GM12801 (cell line): ENCODE measurements around the gene CD248.

ENCODE experiments used
- CTCF ChIP-seq: IDR thresholded peaks from one replicate; pipeline ENCODE4 v1.5.1; 2011; ENCODE audit warnings: control low read depth; ENCODE audit not compliant: insufficient read length; ENCODE audit errors: extremely low read depth

CD248 gene

GRCh38 chr11:66293352-66293751 is 23.5 kb downstream of the CD248 start:
- no peak for TF ChIP-seq CTCF

GRCh38 chr11:66292543-66293332 is 24.1 kb downstream of the CD248 start:
- no peak for TF ChIP-seq CTCF

DNA sequence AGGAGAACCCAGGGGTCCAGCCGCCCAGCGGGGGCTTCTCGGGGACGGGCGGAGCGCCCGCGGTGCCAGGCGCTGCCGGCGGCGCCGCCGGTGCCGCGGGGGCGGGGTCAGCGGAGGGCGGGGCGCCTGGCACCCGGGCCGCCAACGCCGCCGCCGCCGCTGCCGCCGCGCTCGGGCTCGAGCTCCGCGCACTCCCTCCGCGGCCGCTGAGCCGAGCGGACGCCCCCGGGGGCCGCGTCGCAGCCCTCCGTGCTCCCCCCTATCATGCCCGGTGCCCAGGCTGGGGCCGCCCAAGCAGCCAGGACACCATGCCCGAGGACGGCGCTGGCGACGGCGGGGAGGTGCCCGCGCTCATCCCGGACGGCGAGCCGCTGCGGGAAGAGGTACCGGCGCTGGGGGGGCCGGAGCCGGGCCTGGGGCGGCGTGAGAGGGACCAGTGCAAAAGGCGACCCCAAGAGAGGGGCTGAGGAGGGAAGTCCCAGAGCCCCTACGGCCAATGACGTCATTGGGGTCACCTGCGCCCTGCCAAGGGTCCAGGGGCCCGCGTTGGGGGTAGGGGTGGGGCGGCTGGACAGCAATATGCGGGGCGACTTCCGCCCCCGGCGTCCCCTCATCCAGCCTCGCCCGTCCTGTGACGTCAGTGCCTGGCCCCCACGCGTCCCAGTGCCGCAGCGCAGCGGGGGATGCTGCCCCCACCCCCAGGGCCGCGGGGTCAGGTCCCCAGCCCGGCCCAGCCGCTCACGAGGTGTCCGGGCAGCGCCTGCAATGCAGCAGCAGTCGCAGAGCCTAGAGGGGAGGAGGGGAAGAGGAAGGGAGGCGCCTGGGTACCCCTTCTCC is 24.9 kb downstream of the CD248 start, which contains the start of gene TMEM151A:
TMEM151A (plus strand) TSS at position 189 of the 837 bp plus-strand sequence; CDS start at position 309, 120 bp downstream.
- TF ChIP-seq CTCF, result no peak

DNA sequence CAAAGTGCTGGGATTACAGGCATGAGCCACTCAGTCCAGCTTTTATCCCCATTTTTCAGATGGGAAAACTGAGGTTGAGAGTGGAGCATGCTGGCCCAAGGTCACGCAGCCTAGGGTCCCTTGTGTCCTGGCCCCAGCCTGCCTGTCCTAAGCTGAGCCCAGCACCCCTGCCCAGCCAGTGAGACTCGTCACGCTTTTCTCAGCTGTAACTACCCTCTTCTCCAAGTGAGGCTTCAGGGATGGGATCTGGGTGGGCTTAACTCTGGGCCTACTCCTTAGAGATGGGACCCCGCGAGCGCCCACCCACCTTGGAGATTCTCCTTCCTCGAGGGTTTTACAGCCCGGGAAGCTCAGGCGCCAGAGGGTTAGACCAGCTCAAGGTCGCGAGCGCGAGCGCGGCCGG is 25.5 kb downstream of the CD248 start:
- no peak for TF ChIP-seq CTCF

GRCh38 chr11:66290330-66290621 is 26.6 kb downstream of the CD248 start:
- TF ChIP-seq CTCF, result no peak

DNA sequence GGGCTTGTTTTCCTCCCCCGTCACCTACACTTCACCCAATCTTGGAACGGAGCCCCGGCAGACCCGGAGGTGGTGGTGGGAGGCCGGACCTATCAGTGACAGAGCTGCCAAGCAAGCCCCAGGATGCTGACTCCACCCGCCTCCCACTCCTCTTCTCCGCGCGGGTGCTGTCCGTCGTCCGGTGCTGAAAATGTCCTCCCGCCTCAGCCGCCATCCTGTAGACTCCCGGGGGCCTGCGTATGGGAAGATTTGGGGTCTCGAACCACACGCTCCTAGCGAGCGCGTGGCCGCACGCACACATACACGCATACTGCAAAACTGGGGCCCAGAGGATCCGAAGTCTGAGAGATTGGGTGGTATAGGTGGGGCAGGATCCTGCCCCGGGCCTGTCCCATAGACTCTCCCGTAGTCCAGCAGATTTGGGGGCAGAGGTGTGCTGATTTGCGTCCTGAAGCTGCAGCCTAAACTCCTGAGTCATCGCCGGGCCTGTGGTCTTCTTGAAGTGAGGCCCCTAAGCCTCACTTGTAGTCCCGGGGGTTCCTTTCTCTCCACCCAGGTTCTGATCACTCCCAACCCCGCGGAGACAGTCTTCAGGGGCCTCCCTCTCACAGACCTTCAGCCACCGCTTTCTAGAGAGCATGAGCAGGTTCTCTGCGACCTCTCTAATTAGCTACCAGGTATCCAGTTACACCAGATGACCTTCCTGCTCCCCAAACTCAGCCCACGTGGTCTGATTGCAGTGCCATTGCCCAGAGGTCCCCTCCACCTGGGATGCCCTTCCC is 27.1 kb downstream of the CD248 start:
- TF ChIP-seq CTCF, result no peak

- TF ChIP-seq CTCF, result no peak
Observed at GRCh38 chr11:66288671-66289547, 27.9 kb downstream of the CD248 start, which contains the start of gene YIF1A. TSS of gene YIF1A (minus strand) at chr11:66289143. CDS start at chr11:66288985, 158 bp downstream.
